ENCODE data around the gene NDUFS4.
"Not testable (repeated sequence)": the region's sequence is repeated elsewhere in the genome, so short reads cannot be mapped to it uniquely, and the experiment has no call there.

NDUFS4 gene

GRCh38 chr5:53560506-53561191 is at the start of gene NDUFS4:
NDUFS4 (plus strand) TSS chr5:53560639; CDS start chr5:53560663, 24 bp downstream.
- Histone ChIP-seq H3K27ac (peak within 1 kb of the TSS; percentile 74 to 96 (median 89)), H3K4me3 (peak within 1 kb of the TSS; percentile 51 to 93 (median 70))

GRCh38 chr5:53512539-53512938 is 47.9 kb upstream of the NDUFS4 start:
- H3K27ac ChIP-seq = no peak overlapping the region

DNA sequence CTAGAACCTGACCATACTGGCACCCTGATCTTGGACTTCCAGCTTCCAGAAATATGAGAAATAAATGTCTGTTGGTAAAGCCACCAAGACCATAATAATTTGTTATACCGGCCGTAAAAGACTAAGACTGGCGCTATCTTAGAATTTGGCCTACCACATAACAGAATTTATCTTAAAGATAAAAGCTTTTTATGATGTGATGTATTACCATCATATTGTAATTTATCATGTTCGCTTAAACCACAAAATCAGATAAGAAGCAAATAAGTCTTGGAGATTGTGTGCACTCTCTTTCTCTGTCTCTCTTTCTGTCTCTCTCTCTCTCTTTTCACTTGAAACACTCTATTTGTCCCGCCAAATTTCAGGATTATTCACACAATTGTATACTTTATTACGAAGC is 44.5 kb upstream of the NDUFS4 start:
- no peak overlapping the region for H3K27ac ChIP-seq
- H3K4me3 ChIP-seq = no peak overlapping the region

More at GRCh38 chr5:53512539-53512938, 47.9 kb upstream of the NDUFS4 start:
- H3K4me3 ChIP-seq = no peak overlapping the region

GRCh38 chr5:53520813-53521212 is 39.6 kb upstream of the NDUFS4 start:
- H3K4me3 ChIP-seq = no peak overlapping the region

DNA sequence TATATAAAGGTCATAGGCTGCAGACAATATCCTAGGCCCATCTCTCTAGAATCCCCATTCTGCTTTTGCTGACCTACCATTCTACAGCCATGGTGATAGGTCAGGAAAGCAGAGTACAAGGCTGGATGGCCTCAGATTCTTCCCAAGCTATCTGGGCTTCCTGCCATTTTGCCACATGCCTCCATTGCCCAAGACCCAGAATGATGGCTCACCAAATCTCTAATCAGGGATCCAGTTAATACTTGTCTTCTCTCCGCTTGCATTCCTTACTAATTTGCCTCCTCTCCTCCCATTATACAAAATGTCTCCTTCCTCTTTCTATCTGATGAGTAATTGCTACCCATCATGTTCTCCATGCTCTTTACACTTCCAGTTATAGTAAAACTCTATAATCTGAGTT is 22.7 kb upstream of the NDUFS4 start:
- no peak overlapping the region for H3K27ac ChIP-seq
- no peak overlapping the region for H3K4me3 ChIP-seq

More at GRCh38 chr5:53520813-53521212, 39.6 kb upstream of the NDUFS4 start:
- H3K27ac ChIP-seq = no peak overlapping the region

DNA sequence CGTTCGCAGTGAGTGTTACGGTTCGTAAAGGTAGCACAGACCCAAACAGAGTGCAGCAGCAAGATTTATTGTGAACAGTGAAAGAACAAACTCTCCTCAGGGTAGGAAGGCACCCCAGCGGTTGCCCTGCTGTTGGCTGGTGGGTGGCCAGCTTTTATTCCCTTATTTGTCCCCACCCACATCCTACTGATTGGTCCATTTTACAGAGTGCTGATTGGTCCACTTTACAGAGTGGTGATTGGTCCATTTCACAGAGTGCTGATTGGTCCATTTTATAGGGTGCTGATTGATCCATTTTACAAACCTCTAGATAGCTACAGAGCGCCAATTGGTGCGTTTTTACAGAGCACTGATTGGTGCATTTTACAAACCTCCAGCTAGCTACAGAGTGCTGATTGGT is 19.7 kb upstream of the NDUFS4 start:
- not testable (repeated sequence) for H3K4me3 ChIP-seq

DNA sequence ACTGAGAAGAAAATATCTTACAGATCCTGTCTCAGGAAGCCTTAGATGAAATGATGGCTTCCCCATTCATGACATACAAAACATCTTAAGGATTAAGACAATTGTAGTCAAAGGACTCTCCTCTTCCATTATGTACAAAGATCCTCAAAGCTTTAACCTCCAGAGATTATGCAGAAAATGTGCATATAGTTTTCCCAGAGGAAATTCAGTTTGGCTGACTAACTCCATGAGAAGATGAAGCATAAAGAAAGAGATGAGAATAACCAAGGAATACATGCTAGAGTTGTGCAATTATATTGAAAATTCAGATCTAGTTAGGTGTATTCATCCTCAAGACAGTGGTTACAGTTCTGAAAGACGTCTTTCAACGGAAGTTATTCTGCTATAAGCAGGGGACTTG is 18.6 kb upstream of the NDUFS4 start:
- no peak overlapping the region for H3K27ac ChIP-seq
- H3K4me3 ChIP-seq = no peak overlapping the region

More for the DNA sequence above, 19.7 kb upstream of the NDUFS4 start:
- H3K27ac ChIP-seq = not testable (repeated sequence)

DNA sequence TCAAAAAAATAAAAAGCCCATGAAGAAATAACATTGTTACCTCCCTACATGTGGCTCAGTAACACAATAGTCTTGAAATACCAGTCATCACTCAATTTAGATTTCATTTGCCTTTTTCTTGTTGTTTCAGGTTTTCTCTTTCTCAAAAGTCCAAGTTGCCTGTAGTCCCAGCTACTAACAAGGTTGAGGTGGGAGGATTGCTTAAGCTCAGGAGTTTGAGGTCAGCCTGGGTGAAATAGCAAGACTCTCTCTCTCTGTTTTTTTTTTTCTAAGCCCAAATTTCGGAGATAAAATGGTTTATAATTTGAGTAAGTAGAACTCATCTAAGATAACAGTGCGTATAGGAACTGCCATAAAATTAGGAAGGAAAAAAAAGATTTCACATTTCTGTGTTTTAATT is 17.5 kb upstream of the NDUFS4 start:
- Histone ChIP-seq H3K27ac (no peak overlapping the region), H3K4me3 (no peak overlapping the region)

DNA sequence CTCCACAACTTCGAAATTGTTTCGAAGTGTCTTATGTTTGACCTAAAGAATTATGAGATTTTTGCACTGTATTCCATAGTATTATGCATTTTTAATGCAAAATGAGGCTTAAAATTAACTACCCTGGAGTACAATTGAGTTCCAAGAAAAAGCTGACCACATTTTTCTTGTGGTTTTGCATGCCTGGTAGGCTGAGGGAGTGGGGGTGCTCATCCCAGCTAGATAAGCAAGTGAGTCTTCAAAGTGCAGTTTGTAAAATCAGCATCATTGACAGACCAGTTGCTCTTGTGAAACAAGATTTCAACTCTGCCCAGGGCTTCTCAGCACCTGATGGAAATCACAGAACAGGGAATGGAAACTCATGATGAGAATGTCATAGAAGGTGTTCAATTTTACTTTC is 17.0 kb upstream of the NDUFS4 start:
- Histone ChIP-seq H3K27ac (no peak overlapping the region), H3K4me3 (no peak overlapping the region)

DNA sequence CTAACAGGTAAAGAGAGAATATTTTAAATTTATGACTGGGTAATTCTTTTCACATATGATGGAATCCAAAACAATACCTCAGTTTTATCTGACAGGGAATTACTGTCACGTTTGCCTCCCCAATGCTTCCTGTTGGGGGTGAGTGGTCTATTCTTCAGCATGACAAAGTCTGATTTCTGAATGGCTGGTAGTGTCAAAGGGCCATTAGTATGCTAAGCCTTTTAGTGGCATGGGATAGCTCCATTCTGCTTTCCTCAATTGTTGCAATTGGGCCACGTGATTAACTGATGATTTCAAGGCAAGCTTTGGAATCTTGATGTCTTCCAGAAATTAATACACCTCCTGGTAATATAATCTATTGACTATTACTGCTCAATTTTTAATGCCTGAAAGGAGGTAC is 14.7 kb upstream of the NDUFS4 start:
- Histone ChIP-seq H3K4me3 (no peak overlapping the region), H3K27ac (no peak overlapping the region)

DNA sequence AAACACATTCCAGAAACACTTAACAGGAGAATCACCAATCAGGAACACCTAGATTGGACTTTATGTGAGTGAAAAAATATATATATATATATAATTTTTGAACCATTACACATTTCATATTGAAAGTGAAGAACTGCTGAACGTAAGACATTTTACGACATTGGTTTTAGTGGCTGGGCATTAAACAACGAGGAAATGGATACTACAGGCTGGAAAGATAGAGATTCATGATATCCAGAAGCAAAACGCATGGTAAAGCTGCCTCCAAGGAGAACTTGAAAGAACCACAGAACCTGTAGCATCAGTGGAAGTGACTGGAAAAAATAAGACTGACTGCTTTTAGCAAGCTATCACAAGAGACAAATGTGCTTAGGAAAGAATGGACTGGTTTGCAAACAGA is 13.2 kb upstream of the NDUFS4 start:
- Histone ChIP-seq H3K27ac (no peak overlapping the region), H3K4me3 (no peak overlapping the region)

GRCh38 chr5:53548501-53548900 is 11.9 kb upstream of the NDUFS4 start:
- H3K27ac ChIP-seq, H3K4me3 ChIP-seq: not testable (repeated sequence)

DNA sequence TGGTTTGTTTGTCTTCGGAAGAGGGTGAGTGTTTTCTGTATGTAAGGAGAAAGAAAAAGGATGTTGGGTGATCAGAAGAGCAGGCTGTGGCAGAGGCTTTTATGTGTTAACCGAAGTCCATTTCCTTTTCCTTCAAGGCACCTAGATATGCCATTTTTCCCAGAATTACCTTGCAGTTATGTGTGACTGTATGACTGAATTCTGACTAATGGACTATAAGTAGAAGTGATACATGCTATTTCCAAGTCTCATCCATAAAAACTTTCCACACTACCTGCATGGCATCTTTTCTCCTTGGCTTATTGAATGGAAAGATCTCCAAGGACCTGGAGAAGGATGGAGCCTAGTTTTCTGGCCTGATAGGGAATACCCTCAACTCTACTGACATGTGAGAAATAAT is 10.6 kb upstream of the NDUFS4 start:
- H3K4me3 ChIP-seq = no peak overlapping the region

GRCh38 chr5:53552561-53552960 is 7.9 kb upstream of the NDUFS4 start:
- Histone ChIP-seq H3K27ac (no peak overlapping the region), H3K4me3 (no peak overlapping the region)

More for the DNA sequence above, 10.6 kb upstream of the NDUFS4 start:
- no peak overlapping the region for H3K27ac ChIP-seq

DNA sequence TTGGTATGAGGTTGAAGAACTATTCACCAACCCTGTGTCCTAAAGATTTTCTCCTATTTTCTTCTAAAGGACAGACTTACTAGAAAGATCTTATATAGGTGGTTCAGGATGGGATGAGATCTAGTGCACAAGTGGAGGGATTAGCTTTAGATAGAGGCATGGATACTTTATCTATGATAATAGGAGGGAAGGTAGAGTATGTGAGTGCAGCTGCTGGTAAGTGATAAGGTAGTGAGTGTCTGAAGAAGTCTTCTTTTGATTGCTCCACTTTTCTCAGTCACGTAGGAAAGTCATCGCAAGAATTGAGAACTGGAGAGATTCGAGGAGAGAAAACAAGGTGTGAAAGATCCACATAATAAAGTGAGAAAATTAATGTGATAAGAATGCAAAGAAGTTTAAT is 6.0 kb upstream of the NDUFS4 start:
- Histone ChIP-seq H3K27ac (no peak overlapping the region), H3K4me3 (no peak overlapping the region)

GRCh38 chr5:53555160-53555559 is 5.3 kb upstream of the NDUFS4 start:
- H3K27ac ChIP-seq = no peak overlapping the region
- H3K4me3 ChIP-seq = no peak overlapping the region

- H3K4me3 ChIP-seq = no peak overlapping the region
- H3K27ac ChIP-seq = no peak overlapping the region
These were observed 4.4 kb upstream of the NDUFS4 start for GRCh38 chr5:53556001-53556400.

- no peak overlapping the region for H3K27ac ChIP-seq
- no peak overlapping the region for H3K4me3 ChIP-seq
These were observed 3.1 kb upstream of the NDUFS4 start for GRCh38 chr5:53557386-53557785.

GRCh38 chr5:53558966-53559365 is 1.5 kb upstream of the NDUFS4 start:
- no peak overlapping the region for H3K4me3 ChIP-seq

GRCh38 chr5:53560028-53560427 is 411 bp upstream of the NDUFS4 start:
- peak overlapping the region; percentile 51 to 93 (median 70) for H3K4me3 ChIP-seq
- peak overlapping the region in 17 of 21 experiments; percentile 82 to 96 (median 90) for H3K27ac ChIP-seq

More at GRCh38 chr5:53558966-53559365, 1.5 kb upstream of the NDUFS4 start:
- no peak overlapping the region for H3K27ac ChIP-seq

GRCh38 chr5:53568401-53568800 is 8.0 kb downstream of the NDUFS4 start:
- peak overlapping the region in 1 of 21 experiments; percentile 9 for H3K27ac ChIP-seq
- no peak overlapping the region for H3K4me3 ChIP-seq

DNA sequence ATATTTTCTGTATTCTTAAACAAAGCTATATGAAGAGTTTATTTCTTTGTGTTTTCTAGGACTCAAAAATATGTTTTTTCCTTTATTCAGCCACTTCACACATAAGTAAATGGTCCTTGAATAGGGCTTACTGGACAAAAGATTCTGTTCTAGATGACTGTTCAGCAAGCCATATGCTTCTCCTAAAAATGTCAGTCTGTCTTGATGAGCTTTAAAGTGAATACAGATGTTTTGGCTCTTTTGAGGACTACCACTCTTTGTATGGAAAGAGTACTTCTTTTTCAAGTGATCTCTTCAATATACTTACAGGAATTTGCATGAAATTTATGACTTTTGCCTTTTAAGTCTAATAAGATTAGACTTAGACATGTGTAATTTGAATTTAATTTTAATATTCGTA is 8.4 kb downstream of the NDUFS4 start:
- peak overlapping the region in 1 of 21 experiments; percentile 9 for H3K27ac ChIP-seq

More for the DNA sequence above, 8.4 kb downstream of the NDUFS4 start:
- no peak overlapping the region for H3K4me3 ChIP-seq

Measured in skin epidermis (tissue), 12 donors.